ENCODE results near the gene DDX60.
"Not testable (repeated sequence)": the region's sequence is repeated elsewhere in the genome, so short reads cannot be mapped to it uniquely, and the experiment has no call there.

DDX60 gene

GRCh38 chr4:168285850-168286249 is 32.7 kb downstream of the DDX60 start:
- DNase-seq, result not testable (repeated sequence)

GRCh38 chr4:168279556-168279955 is 39.0 kb downstream of the DDX60 start:
- DNase-seq, result no peak

- DNase-seq, result no peak
Observed at GRCh38 chr4:168275836-168276235, 42.7 kb downstream of the DDX60 start.

- DNase-seq, result no peak
Observed at GRCh38 chr4:168274871-168275270, 43.7 kb downstream of the DDX60 start.

- DNase-seq, result no peak
Observed at GRCh38 chr4:168273838-168274237, 44.7 kb downstream of the DDX60 start.

- no peak for DNase-seq
Observed at GRCh38 chr4:168272488-168272887, 46.1 kb downstream of the DDX60 start.

GRCh38 chr4:168269896-168270295 is 48.7 kb downstream of the DDX60 start:
- no peak for DNase-seq

GRCh38 chr4:168265327-168265726 is 53.2 kb downstream of the DDX60 start:
- DNase-seq, result no peak

GRCh38 chr4:168264903-168265302 is 53.6 kb downstream of the DDX60 start:
- DNase-seq, result no peak

- DNase-seq, result no peak
Observed at GRCh38 chr4:168263039-168263438, 55.5 kb downstream of the DDX60 start.

- DNase-seq, result no peak
Observed at GRCh38 chr4:168259096-168259495, 59.5 kb downstream of the DDX60 start.

GRCh38 chr4:168257768-168258167 is 60.8 kb downstream of the DDX60 start:
- no peak for DNase-seq

- no peak for DNase-seq
Observed at GRCh38 chr4:168248176-168248710, 70.3 kb downstream of the DDX60 start.

- no peak for DNase-seq
Observed at GRCh38 chr4:168247603-168248002, 70.9 kb downstream of the DDX60 start.

- no peak for DNase-seq
Observed at GRCh38 chr4:168241953-168242352, 76.6 kb downstream of the DDX60 start.

GRCh38 chr4:168240821-168241220 is 77.7 kb downstream of the DDX60 start:
- no peak for DNase-seq

GRCh38 chr4:168221301-168221700 is 97.3 kb downstream of the DDX60 start:
- no peak for DNase-seq

GRCh38 chr4:168220893-168221292 is 97.7 kb downstream of the DDX60 start:
- no peak for DNase-seq

GRCh38 chr4:168218645-168219044 is 99.9 kb downstream of the DDX60 start:
- no peak for DNase-seq

- not testable (repeated sequence) for DNase-seq
Observed at GRCh38 chr4:168213511-168213910, 105.0 kb downstream of the DDX60 start.

- no peak for DNase-seq
Observed at GRCh38 chr4:168212656-168213055, 105.9 kb downstream of the DDX60 start.

GRCh38 chr4:168208957-168209614 is 109.5 kb downstream of the DDX60 start:
- no peak for DNase-seq

- DNase-seq, result no peak
Observed at GRCh38 chr4:168203233-168203911, 115.2 kb downstream of the DDX60 start.

- no peak for DNase-seq
Observed at GRCh38 chr4:168200685-168201084, 117.9 kb downstream of the DDX60 start.

Data from CD4-positive, alpha-beta T cell treated with Interleukin-21 for 1 hour (primary cell).